DND-41 (cell line): ENCODE measurements around the gene IDUA.

Experiments used
- ATAC-seq: fragments of 200-7000 bp; cut with Tn5 transposase; 3 replicates; pipeline ENCODE4 v1.9.1; 2021; ENCODE audit warnings: low read depth; ENCODE audit not compliant: insufficient read depth
- DNase-seq: peaks from one replicate; pipeline ENCODE4 v3.0.0-alpha.2; 2020
- H2AFZ ChIP-seq: 2 replicates; pipeline ENCODE4 v1.6.0; 2012; ENCODE audit warnings: low read depth, low read length
- H3K27ac ChIP-seq: 2 replicates; pipeline ENCODE4 v1.5.1; 2012; ENCODE audit warnings: low read length, inconsistent platforms
- H3K27me3 ChIP-seq: fragments of 200-600 bp; sonication (generic); 2 replicates; pipeline ENCODE4 v1.6.0; 2012; ENCODE audit warnings: low read length, mild to moderate bottlenecking, inconsistent platforms; ENCODE audit not compliant: insufficient read depth, poor library complexity
- H3K36me3 ChIP-seq: 2 replicates; pipeline ENCODE4 v1.5.1; 2012; ENCODE audit warnings: low read length, inconsistent platforms; ENCODE audit not compliant: insufficient read depth
- H3K4me1 ChIP-seq: 2 replicates; pipeline ENCODE4 v1.5.1; 2012; ENCODE audit warnings: mild to moderate bottlenecking, low read length; ENCODE audit not compliant: insufficient read depth
- H3K4me2 ChIP-seq: 2 replicates; pipeline ENCODE4 v1.6.0; 2012; ENCODE audit warnings: mild to moderate bottlenecking, moderate library complexity, low read length, inconsistent platforms; ENCODE audit not compliant: insufficient read depth
- H3K4me3 ChIP-seq, 2 experiments: fragments of 200-600 bp in 1 of 2; shearing (Covaris generic) in 1 of 2; 2 replicates each; pipeline ENCODE4 v1.5.1; 2012 to 2016; ENCODE audit warnings: inconsistent platforms in 2 of 2, low read length in 2 of 2, mild to moderate bottlenecking in 2 of 2, low read depth in 1 of 2, moderate library complexity in 1 of 2
- H3K79me2 ChIP-seq: 2 replicates; pipeline ENCODE4 v1.6.0; 2012; ENCODE audit warnings: low read length, inconsistent platforms; ENCODE audit not compliant: insufficient read depth
- H3K9ac ChIP-seq: 2 replicates; pipeline ENCODE4 v1.6.0; 2012; ENCODE audit warnings: low read depth, mild to moderate bottlenecking, inconsistent platforms, low read length, moderate library complexity
- H3K9me3 ChIP-seq: 2 replicates; pipeline ENCODE4 v1.5.1; 2012; ENCODE audit warnings: low read length, moderate library complexity, mild to moderate bottlenecking, inconsistent platforms; ENCODE audit not compliant: insufficient read depth, severe bottlenecking
- H4K20me1 ChIP-seq: 2 replicates; pipeline ENCODE4 v1.6.0; 2012; ENCODE audit warnings: low read length; ENCODE audit not compliant: insufficient read depth
- CTCF ChIP-seq: IDR thresholded peaks from 2 replicates; pipeline ENCODE4 v1.5.1; 2012; ENCODE audit warnings: borderline replicate concordance, low read length, moderate library complexity, mild to moderate bottlenecking; ENCODE audit not compliant: poor library complexity, severe bottlenecking; ENCODE audit errors: extremely low read depth
- EZH2 ChIP-seq: IDR thresholded peaks from 3 replicates; pipeline ENCODE4 v1.6.1; 2012; ENCODE audit warnings: borderline replicate concordance, low read depth, mild to moderate bottlenecking, moderate library complexity, low read length, inconsistent platforms; ENCODE audit not compliant: severe bottlenecking

Gene IDUA

DNA sequence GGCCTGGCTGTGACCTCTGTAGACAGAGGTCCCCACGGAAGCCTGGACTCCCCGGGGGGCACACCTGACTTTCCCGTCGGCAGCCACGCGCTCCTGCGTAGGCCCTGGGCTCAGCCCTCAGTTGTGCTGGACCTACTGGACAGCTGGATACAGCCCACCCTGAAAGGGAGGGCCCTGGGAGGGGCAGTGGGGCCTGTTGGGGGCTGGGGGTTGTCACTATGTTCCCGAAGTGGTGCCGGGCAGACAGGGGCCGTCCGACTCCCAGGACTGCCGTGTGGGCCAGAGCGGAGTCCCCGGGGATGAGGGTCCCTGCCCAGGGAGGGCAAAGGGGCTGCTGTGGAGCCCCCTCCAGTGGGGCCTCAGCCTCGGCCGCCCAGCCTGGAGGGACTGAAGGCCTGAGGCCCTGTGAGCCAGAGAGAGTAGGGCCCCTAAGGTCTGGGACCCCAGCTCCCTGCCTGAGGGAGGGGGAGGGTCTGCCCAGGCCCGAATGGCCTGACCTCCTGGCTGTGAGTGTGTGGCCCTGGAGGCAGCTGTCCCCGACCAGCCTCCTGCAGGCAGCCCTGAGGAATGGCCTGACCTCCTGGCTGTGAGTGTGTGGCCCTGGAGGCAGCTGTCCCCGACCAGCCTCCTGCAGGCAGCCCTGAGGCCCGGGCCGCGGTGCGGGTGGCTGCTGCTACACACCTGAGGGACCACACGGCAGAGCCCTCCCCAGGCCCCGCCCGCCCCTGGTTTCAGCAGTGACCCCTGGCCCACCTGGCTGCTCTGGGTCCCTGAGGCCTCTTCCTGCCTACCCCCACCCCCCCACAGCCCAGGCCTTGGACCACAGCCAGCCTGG, 50.3 kb downstream of the IDUA start:
- Histone ChIP-seq H2AFZ (no peak overlapping the region), H3K4me3 (no peak overlapping the region), H4K20me1 (peaks cover 6% of the 10 kb centered on the region; the same call in 1 of the 2 replicates), H3K27ac (no peak overlapping the region), H3K4me2 (no peak overlapping the region), H3K27me3 (no peaks in the 10 kb centered on the region), H3K79me2 (no peaks in the 10 kb centered on the region), H3K4me1 (no peaks in the 10 kb centered on the region), H3K9ac (no peak overlapping the region), H3K36me3 (no peaks in the 10 kb centered on the region), H3K9me3 (no peaks in the 10 kb centered on the region)
- no peak for DNase-seq
- no peak for TF ChIP-seq EZH2
- no peak for ATAC-seq

DNA sequence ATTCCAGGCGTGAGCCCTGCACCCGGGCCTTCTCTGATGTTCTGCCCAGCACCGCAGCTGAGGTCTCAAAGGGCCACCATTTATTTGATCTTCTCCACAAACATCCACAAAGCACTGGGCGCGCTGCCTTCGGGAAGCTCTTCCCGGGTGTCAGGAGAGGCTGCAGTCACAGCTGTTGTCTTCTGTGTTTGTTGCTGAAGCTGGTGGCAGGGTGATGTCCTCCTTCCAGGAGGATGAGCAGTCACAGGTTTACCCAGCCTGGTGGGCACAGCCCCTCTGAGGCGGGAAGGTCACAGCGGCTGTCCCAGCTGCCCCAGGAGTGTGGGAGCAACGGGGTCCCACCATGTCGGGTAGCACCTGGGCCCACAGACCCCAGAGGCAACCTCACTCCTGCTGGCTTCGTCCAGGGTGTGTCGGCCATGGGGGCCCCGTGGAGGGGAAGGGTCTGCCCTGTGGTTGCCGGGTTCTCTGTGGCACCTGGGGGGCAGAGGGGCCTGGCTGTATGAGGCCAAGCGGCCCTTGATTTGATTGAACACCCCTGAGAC, 52.2 kb downstream of the IDUA start:
- H3K9ac ChIP-seq = no peak overlapping the region
- no peaks in the 10 kb centered on the region for H3K9me3 ChIP-seq
- H2AFZ ChIP-seq = no peak overlapping the region
- no peaks in the 10 kb centered on the region for H3K4me1 ChIP-seq
- ATAC-seq (no peak), DNase-seq (no peak)
- no peaks in the 10 kb centered on the region for H3K36me3 ChIP-seq
- H4K20me1 ChIP-seq = no peaks in the 10 kb centered on the region
- no peaks in the 10 kb centered on the region for H3K27me3 ChIP-seq
- no peak overlapping the region for H3K4me3 ChIP-seq
- no peak overlapping the region for H3K4me2 ChIP-seq
- H3K27ac ChIP-seq = no peak overlapping the region
- TF ChIP-seq CTCF (no peak), EZH2 (no peak)
- H3K79me2 ChIP-seq = no peaks in the 10 kb centered on the region

DNA sequence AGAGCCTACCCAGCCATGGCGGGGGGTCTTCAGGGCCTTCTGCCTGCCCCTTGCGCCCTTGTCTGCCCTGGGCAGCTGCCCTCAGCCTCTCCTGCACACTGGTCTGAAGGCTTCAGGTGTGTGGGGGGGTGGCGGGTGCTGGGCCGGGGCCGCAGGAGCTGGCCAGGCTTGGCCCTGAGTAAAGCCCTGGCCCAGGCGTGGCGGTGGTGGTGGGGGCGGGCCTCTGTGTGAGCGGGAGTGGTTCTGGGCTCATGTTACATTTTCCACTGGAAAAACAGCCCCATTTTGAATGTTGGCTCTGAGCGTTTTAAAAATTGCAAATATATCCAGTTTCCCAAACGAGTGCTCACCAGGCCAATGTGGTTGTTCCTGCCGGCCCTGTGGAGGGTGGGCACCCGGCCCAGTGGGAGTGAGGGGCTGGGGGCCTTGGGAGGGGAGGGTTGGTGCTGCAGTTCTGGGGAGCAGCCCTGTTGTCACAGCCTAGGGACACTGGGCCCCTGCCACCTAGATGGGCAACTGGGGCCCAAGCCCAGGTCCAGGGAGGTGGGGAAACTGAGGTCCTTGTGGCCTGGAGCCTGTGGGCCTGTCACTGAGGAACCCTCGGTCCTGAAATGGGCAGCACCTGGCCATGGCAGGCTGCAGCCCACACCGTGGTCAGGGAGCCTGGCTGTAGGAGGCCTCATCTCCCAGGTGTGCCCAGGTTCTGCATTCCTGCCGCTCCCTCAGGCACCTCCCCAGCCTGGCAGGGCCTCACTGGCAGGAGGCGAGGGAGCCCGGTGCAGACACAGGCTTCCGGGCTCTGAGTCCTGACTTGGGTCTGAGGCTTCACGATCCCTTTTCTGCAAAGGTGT, 52.9 kb downstream of the IDUA start:
- no peaks in the 10 kb centered on the region for H3K4me1 ChIP-seq
- no peak overlapping the region for H3K9ac ChIP-seq
- no peak overlapping the region for H3K4me3 ChIP-seq
- H2AFZ ChIP-seq = no peak overlapping the region
- TF ChIP-seq EZH2 (no peak), CTCF (no peak)
- no peaks in the 10 kb centered on the region for H3K9me3 ChIP-seq
- no peak for ATAC-seq
- peaks cover 4% of the 10 kb centered on the region; the same call in 1 of the 2 replicates for H4K20me1 ChIP-seq
- H3K4me2 ChIP-seq = no peak overlapping the region
- H3K27ac ChIP-seq = no peak overlapping the region
- no peaks in the 10 kb centered on the region for H3K36me3 ChIP-seq
- H3K27me3 ChIP-seq = no peaks in the 10 kb centered on the region
- DNase-seq = no peak
- no peaks in the 10 kb centered on the region for H3K79me2 ChIP-seq
